ENCODE measurements around the gene IGFL2. TPM values are rescaled to one million over a fixed set of nuclear protein-coding genes. Genes with fewer than 3 reads are reported as not detected.

Gene IGFL2
- total and polyA plus RNA-seq, 12 donors = 0.44 TPM; not detected in 11

DNA sequence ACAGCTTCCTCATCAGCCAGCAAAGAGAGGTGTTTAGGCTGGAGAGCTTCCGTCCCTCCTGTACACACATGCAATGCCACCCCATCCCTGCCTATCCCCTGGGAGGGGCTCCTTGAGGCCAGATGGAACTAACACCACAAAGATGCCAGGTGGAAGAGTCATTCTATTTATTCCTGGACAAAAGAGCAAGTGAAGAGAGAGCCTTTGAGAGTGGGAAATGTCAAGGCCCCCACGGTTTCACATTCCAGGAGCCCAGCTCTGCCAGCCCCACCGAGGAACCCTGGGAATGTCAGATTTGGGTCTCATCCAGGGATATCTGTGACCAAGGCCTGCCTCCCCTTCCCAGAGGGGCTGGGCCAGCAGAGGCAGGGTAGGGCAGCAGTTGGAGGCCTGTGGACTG lies 50.7 kb downstream of the IGFL2 start:
- intact Hi-C loops (cut with DNase I) = loop anchor here in 1 of 10 donors (10.0 kb wide), 1 partner anchor 124 kb away; no protein-coding TSS in a partner anchor
- TF ChIP-seq, protein P1, sequence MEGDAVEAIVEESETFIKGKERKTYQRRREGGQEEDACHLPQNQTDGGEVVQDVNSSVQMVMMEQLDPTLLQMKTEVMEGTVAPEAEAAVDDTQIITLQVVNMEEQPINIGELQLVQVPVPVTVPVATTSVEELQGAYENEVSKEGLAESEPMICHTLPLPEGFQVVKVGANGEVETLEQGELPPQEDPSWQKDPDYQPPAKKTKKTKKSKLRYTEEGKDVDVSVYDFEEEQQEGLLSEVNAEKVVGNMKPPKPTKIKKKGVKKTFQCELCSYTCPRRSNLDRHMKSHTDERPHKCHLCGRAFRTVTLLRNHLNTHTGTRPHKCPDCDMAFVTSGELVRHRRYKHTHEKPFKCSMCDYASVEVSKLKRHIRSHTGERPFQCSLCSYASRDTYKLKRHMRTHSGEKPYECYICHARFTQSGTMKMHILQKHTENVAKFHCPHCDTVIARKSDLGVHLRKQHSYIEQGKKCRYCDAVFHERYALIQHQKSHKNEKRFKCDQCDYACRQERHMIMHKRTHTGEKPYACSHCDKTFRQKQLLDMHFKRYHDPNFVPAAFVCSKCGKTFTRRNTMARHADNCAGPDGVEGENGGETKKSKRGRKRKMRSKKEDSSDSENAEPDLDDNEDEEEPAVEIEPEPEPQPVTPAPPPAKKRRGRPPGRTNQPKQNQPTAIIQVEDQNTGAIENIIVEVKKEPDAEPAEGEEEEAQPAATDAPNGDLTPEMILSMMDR (IDR thresholded peaks at IDR 0.05) = no peak
- no peak for ATAC-seq

DNA sequence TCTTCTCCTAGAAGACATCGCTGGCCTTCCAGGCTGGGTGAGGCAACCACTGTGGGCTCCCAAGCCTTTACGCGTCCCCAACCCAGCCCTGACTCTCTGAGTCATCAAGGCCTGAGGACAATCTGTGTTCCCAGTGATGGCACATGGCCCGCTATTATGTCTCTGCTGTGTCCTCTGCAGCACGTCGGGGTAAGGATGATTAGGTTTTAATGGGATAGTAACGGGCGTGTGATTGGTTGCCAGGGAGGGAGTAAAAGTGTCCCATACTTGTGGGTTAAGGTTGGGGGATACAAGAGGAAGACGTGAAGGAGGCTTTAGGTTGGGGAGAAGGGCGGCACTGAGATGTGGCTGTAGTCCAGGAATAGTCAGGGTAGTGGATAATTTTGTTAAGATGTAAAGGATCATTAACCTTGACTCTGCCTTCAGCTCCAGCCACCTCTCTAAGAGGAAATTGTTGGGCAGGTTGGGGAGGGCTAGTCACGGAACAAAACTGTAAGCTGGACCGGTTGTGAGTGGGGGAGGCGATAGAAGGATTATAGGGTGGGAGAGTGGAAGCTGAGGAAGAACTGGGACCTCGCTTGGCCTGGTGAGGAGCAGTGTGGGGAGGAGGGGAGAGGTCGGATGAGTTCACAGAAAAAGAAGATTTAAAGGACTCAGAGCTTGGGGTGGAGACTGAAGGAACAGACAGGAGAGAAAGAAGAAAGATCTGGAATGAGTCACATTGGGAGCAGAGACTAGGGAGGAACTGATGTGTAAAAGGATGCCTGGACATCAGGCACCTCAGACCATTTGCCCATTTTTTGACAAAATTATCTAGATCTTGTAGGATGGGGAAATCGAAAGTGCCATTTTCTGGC lies 53.6 kb downstream of the IGFL2 start:
- Histone ChIP-seq H3K27me3 (peaks cover 0 to 22% (median 5%) of the 10 kb centered on the region in 7 donors), H3K36me3 (no peaks in the 10 kb centered on the region), H3K27ac (no peak overlapping the region), H3K4me1 (peaks cover 0 to 4% (median 0%) of the 10 kb centered on the region in 9 donors), H3K9me3 (no peaks in the 10 kb centered on the region), H3K4me3 (no peak overlapping the region)
- DNase-seq (no peak), ATAC-seq (no peak)
- TF ChIP-seq, protein P1 (IDR thresholded peaks at IDR 0.05) = no peak
- WGBS, 2 donors = 75 to 78% methylated on average over 16 of the region's 16 CpGs
- intact Hi-C loops (cut with DNase I) = no loop called here

More for the DNA sequence above, 50.7 kb downstream of the IGFL2 start:
- peaks cover 0 to 47% (median 15%) of the 10 kb centered on the region in 7 donors for H3K27me3 ChIP-seq
- H3K36me3 ChIP-seq = no peaks in the 10 kb centered on the region
- 44 to 49% methylated on average over 3 of the region's 3 CpGs for WGBS, 2 donors
- H3K4me1 ChIP-seq = peaks cover 0 to under 1% (median 0%) of the 10 kb centered on the region in 9 donors
- no peak for DNase-seq
- H3K27ac ChIP-seq = no peak overlapping the region
- no peaks in the 10 kb centered on the region for H3K9me3 ChIP-seq
- no peak overlapping the region for H3K4me3 ChIP-seq

DNA sequence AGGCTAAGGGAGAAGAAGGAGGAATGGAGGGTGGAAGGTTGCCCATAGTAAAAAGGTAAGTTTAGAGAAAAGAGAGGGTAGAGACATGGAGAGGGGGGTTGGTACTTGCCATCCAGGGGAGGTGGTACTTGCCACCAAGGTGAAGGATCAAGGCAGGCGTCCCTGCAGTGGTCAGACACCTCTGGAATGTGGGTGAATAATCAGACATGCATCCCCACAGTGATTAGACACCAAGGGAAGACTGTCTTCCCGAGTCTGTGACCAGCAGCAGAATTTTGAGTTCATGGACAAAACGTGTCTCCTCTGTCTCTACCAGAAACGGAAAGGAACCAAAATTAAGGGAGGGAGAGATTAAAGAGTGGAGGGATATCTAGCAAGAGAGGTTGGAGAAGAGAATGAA lies 54.4 kb downstream of the IGFL2 start:
- intact Hi-C loops (cut with DNase I) = no loop called here
- H3K27me3 ChIP-seq = peaks cover 0 to 15% (median 0%) of the 10 kb centered on the region in 7 donors
- peaks cover 0 to 5% (median 0%) of the 10 kb centered on the region in 9 donors for H3K4me1 ChIP-seq
- no peaks in the 10 kb centered on the region for H3K36me3 ChIP-seq
- ATAC-seq = no peak
- TF ChIP-seq, protein P1 (IDR thresholded peaks at IDR 0.05) = no peak
- no peak overlapping the region for H3K27ac ChIP-seq
- H3K4me3 ChIP-seq = no peak overlapping the region
- 56 to 67% methylated on average over 4 of the region's 4 CpGs for WGBS, 2 donors
- no peaks in the 10 kb centered on the region for H3K9me3 ChIP-seq
- DNase-seq = no peak

DNA sequence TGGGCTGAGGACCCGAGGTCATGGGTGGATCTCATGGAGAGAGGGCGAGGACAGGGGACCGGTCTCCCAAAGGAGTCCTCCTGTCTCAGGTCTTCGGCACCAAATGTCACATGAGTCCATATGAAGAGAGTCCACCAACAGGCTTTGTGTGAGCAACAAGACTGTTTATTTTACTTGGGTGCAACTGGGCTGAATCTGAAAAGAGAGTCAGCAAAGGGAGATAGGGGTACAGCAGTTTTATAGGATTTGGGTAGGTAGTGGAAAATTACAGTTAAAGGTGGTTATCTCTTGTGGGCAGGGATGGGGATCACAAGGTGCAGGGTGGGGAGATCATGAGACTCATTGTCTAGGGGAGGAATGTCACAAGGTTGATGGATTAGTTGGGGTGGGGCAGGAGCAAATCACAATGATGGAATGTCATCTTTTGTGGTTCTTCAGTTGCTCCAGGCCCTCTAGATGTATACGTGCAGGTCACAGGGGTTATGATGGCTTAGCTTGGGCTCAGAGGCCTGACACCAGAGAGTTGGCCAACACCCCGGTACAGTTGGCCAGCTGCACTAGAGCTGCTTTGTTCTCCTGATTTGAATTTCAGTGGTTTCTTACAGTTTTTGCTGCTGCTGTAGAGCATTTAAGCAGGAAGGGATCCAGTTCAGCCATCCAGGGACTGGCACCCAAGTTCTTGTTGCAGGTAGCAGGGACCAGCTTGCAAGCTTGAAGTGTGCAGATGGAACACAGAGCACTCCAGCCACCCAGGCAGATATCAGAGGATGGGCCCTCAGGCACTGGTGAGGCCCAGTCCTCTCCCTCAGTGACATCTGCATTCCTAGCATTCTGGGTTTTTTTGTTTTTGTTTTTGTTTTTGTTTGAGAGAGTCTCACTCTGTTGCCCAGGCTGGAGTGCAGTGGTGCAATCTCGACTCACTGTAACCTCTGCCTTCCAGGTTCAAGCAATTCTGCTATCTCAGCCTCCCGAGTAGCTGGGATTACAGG lies 55.1 kb downstream of the IGFL2 start:
- ATAC-seq = no peak
- H3K27me3 ChIP-seq = peaks cover 0 to 14% (median 0%) of the 10 kb centered on the region in 7 donors
- intact Hi-C loops (cut with DNase I) = no loop called here
- peaks cover 0 to 5% (median 0%) of the 10 kb centered on the region in 9 donors for H3K4me1 ChIP-seq
- no peak overlapping the region for H3K4me3 ChIP-seq
- H3K9me3 ChIP-seq = no peaks in the 10 kb centered on the region
- no peak overlapping the region for H3K27ac ChIP-seq
- TF ChIP-seq, protein P1 (IDR thresholded peaks at IDR 0.05) = no peak
- 85 to 89% methylated on average over 8 of the region's 8 CpGs for WGBS, 2 donors
- no peak for DNase-seq
- H3K36me3 ChIP-seq = no peaks in the 10 kb centered on the region
